SJCRH30 (cell line): ENCODE results near the gene HNRNPLL. TPM values are rescaled to one million over a fixed set of nuclear protein-coding genes. Genes with fewer than 3 reads are reported as not detected.
A peak's percentile ranks its signal among the peaks of the same experiment; 100 is the strongest.

Experiments used
- DNase-seq, 2 experiments: peaks; one replicate each; pipeline ENCODE4 v3.0.0-alpha.2; 2015 to 2020
- H3K27ac ChIP-seq: fragments of 250-450 bp; sonication (Bioruptor Pico); 2 replicates; pipeline ENCODE4 v1.5.1; 2020; ENCODE audit warnings: mild to moderate bottlenecking, moderate library complexity
- H3K27me3 ChIP-seq: fragments of 250-450 bp; sonication (Bioruptor Pico); 2 replicates; pipeline ENCODE4 v1.5.1; 2020; ENCODE audit warnings: mild to moderate bottlenecking, moderate library complexity
- H3K36me3 ChIP-seq: fragments of 250-450 bp; sonication (Bioruptor Pico); 2 replicates; pipeline ENCODE4 v1.5.1; 2020; ENCODE audit warnings: mild to moderate bottlenecking, moderate library complexity
- H3K4me1 ChIP-seq: fragments of 250-450 bp; sonication (Bioruptor Pico); 2 replicates; pipeline ENCODE4 v1.5.1; 2020; ENCODE audit warnings: mild to moderate bottlenecking, moderate library complexity
- H3K4me3 ChIP-seq: fragments of 250-450 bp; sonication (Bioruptor Pico); 2 replicates; pipeline ENCODE4 v1.5.1; 2020; ENCODE audit warnings: mild to moderate bottlenecking, moderate library complexity
- H3K9me3 ChIP-seq: fragments of 250-450 bp; sonication (Bioruptor Pico); replicated peaks from 2 replicates; pipeline ENCODE4 v1.5.1; 2020; ENCODE audit warnings: mild to moderate bottlenecking, moderate library complexity
- total RNA-seq: library from RNA; depleted of rRNA; stranded (reverse); fragments of >200 nt; shearing (Covaris generic); gene quantifications from 2 replicates; pipeline ENCODE4 v1.2.3, GENCODE V29; 2014

Gene HNRNPLL
- total RNA-seq, 1 experiment from 2014 or later = 65.6 TPM

DNA sequence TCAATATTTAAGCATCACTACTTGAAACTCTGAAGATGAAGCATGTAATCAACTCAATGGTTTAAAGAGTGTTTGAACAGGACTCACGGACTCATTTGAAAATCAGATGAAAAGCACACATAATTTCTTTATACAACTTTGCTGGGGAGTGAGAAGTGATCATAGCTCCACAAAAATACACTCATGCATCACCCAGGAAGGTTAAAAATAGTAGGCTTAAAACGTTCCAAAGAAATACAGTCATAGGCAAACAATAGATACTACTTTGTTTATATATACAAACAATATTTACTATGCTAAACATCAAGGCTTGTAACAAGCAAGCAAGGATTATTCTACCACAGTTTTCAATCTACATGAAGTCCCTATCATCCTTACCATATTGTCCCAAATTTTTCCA lies 11.6 kb downstream of the HNRNPLL start:
- Histone ChIP-seq H3K27ac (no peak overlapping the region), H3K9me3 (no peaks in the 10 kb centered on the region), H3K4me3 (no peak overlapping the region), H3K36me3 (peaks cover 29% of the 10 kb centered on the region), H3K4me1 (0 out of 2 replicates have a peak, but pooled peaks cover 4% of the 10 kb centered on the region), H3K27me3 (no peaks in the 10 kb centered on the region)
- DNase-seq = no peak

GRCh38 chr2:38590053-38590452 lies 12.7 kb downstream of the HNRNPLL start:
- Histone ChIP-seq H3K27me3 (no peaks in the 10 kb centered on the region), H3K4me3 (no peak overlapping the region), H3K27ac (no peak overlapping the region), H3K36me3 (peaks cover 36% of the 10 kb centered on the region), H3K9me3 (no peaks in the 10 kb centered on the region), H3K4me1 (0 out of 2 replicates have a peak, but pooled peaks cover 4% of the 10 kb centered on the region)
- DNase-seq = no peak

GRCh38 chr2:38586931-38587330 lies 15.8 kb downstream of the HNRNPLL start:
- H3K4me1 ChIP-seq = 0 out of 2 replicates have a peak, but pooled peaks cover 4% of the 10 kb centered on the region
- DNase-seq = no peak
- no peak overlapping the region for H3K27ac ChIP-seq
- no peaks in the 10 kb centered on the region for H3K27me3 ChIP-seq
- no peak overlapping the region for H3K4me3 ChIP-seq
- peaks cover 49% of the 10 kb centered on the region for H3K36me3 ChIP-seq
- H3K9me3 ChIP-seq = no peaks in the 10 kb centered on the region

- Histone ChIP-seq H3K4me3 (no peak overlapping the region), H3K4me1 (0 out of 2 replicates have a peak, but pooled peaks cover 4% of the 10 kb centered on the region), H3K9me3 (no peaks in the 10 kb centered on the region), H3K27ac (no peak overlapping the region), H3K36me3 (peaks cover 53% of the 10 kb centered on the region), H3K27me3 (no peaks in the 10 kb centered on the region)
- DNase-seq = no peak
Observed at GRCh38 chr2:38584881-38585280, 17.8 kb downstream of the HNRNPLL start.

GRCh38 chr2:38583994-38584393 lies 18.7 kb downstream of the HNRNPLL start:
- Histone ChIP-seq H3K36me3 (peaks cover 52% of the 10 kb centered on the region), H3K4me3 (no peak overlapping the region), H3K4me1 (0 out of 2 replicates have a peak, but pooled peaks cover 4% of the 10 kb centered on the region), H3K27me3 (no peaks in the 10 kb centered on the region), H3K9me3 (no peaks in the 10 kb centered on the region), H3K27ac (no peak overlapping the region)
- DNase-seq = no peak

DNA sequence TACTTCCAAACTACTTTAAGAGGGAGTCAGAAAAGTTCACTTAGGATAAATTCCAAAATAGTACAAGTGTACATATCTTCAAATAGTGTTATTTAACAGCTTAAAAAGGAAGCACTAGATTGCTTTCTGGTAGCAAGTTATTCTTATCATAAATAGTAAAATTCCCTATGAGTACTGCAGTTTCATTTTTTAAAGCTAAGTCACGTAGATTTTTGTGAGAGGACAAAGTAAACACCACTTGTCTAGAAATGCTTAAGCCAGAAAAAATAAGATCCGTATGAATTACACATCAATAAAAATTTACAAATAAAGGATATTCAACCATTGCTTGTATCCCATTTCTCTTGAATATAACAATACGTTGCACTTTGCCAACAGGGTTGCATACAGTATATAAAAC lies 19.2 kb downstream of the HNRNPLL start:
- H3K27me3 ChIP-seq = no peaks in the 10 kb centered on the region
- no peak overlapping the region for H3K27ac ChIP-seq
- H3K36me3 ChIP-seq = peaks cover 48% of the 10 kb centered on the region
- H3K9me3 ChIP-seq = no peaks in the 10 kb centered on the region
- DNase-seq = no peak
- 0 out of 2 replicates have a peak, but pooled peaks cover 4% of the 10 kb centered on the region for H3K4me1 ChIP-seq
- no peak overlapping the region for H3K4me3 ChIP-seq

DNA sequence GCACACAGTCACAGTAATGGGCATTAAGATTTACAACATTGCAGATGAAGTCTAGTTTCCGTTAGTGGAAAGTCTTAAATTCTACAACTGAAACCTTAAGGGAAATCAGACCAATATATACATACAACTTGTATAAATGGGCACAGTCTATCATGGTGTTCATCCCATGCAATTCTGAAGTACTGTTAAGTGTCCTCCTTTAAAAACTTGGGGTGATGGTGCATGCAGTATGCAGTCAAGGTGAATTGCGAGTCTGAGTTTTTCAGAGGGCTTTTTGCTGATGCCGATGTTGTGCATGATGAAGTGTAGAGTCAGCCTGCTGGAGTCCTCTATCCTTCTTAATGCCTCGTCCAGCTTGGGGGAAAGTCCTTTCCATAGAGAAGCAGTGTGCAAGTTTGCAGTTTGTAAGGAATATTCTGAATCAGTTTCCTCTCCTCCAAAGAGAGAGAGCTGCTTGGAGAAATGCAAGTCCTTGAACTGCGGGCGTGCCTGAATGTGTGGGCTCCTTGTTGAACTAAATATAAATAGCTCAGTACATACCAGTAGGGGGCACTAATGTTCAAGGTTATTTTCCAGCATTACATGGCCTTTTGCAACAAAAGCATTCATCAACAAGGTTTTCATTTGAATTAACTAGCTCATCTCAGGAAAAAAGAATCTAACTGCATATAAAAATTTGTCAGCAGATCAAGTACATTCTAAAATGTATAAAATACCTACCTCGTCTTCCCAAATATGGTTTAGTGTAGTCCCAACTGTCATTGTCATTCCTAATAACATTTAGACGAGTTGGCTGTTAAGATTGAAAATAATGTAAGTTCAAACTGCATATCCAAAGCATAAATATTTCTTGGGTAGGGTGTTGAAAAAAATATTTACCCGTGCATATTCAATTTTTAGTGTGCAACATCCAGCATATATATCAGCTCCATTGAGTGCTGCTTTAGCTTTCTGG lies 21.3 kb downstream of the HNRNPLL start:
- peak; percentile 48 to 89 for DNase-seq

DNA sequence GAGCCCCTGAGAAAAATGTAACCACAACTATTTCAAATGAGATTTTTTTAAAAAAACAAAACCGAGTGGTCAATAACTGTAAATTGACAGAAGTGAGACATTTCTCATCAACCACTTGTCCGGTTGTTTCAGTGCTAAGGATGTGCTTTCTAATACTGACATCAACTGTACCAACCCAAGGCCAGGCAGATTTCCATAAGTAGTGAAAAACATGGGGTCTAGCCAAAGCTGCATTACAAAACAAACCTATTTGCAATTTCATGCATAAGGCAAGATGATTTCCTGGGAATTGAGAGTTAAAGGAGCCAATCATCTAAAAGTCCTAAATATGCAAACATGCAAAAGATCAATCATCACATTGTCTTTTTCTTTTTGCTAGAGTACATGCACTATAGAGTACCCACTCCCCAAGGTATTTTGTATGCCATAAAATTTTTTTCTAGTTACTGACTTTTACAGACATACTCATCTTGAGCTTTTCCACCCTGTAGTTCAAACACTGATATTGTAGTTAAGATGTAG lies 22.6 kb downstream of the HNRNPLL start:
- Histone ChIP-seq H3K4me1 (no peaks in the 10 kb centered on the region), H3K27ac (no peak overlapping the region), H3K36me3 (peaks cover 47% of the 10 kb centered on the region), H3K27me3 (no peaks in the 10 kb centered on the region), H3K9me3 (no peaks in the 10 kb centered on the region), H3K4me3 (no peak overlapping the region)
- no peak for DNase-seq

More for the DNA sequence above, 21.3 kb downstream of the HNRNPLL start:
- H3K27ac ChIP-seq = no peak overlapping the region
- H3K36me3 ChIP-seq = peaks cover 45% of the 10 kb centered on the region
- H3K27me3 ChIP-seq = no peaks in the 10 kb centered on the region
- no peaks in the 10 kb centered on the region for H3K4me1 ChIP-seq
- no peak overlapping the region for H3K4me3 ChIP-seq
- H3K9me3 ChIP-seq = no peaks in the 10 kb centered on the region

DNA sequence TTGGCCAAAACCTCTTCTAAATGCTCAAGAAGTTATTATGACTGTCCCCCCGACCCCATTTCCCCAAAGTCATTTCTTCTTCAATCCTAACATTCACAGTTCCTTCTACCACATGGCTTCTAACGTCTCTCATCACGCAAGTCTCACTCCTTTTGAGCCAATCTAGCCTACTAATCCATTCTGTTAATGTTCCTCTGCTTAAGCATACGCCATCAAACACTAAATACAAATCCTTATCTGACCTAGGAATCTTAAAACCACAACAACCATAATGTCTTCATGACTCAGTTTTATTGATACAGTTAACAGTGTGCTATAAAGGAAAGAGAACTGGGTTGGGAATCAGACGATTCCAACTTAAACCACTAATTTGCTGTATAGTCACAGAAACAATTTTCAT lies 23.9 kb downstream of the HNRNPLL start:
- Histone ChIP-seq H3K36me3 (peaks cover 43% of the 10 kb centered on the region), H3K9me3 (no peaks in the 10 kb centered on the region)

GRCh38 chr2:38574278-38574677 lies 28.4 kb downstream of the HNRNPLL start:
- Histone ChIP-seq H3K27ac (no peak overlapping the region), H3K36me3 (peaks cover 56% of the 10 kb centered on the region), H3K9me3 (no peaks in the 10 kb centered on the region), H3K4me3 (no peak overlapping the region), H3K4me1 (no peaks in the 10 kb centered on the region), H3K27me3 (no peaks in the 10 kb centered on the region)
- no peak for DNase-seq

More for the DNA sequence above, 23.9 kb downstream of the HNRNPLL start:
- Histone ChIP-seq H3K4me3 (no peak overlapping the region), H3K4me1 (no peaks in the 10 kb centered on the region), H3K27me3 (no peaks in the 10 kb centered on the region), H3K27ac (no peak overlapping the region)
- no peak for DNase-seq

DNA sequence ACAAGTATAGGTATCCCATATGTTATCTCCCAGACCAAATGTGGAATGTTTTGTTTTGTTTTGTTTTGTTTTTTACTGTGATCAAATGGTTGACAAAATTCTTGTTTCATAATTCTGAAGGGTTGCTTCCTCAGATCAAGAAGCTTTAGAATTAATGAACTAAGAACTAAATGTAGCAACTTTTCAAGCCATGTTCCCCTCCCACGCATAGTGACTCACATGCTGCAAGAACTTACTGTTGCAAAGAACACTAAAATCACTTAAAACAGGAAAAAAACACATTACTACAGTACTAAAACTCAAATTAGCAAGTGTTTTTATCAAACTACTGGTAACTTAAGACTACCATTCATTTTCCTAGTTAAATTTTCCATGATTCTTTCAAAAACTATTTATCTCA lies 30.6 kb downstream of the HNRNPLL start:
- no peak for DNase-seq
- H3K9me3 ChIP-seq = no peaks in the 10 kb centered on the region
- H3K36me3 ChIP-seq = peaks cover 72% of the 10 kb centered on the region
- no peaks in the 10 kb centered on the region for H3K4me1 ChIP-seq
- no peak overlapping the region for H3K27ac ChIP-seq
- no peaks in the 10 kb centered on the region for H3K27me3 ChIP-seq
- H3K4me3 ChIP-seq = no peak overlapping the region

GRCh38 chr2:38571193-38571592 lies 31.5 kb downstream of the HNRNPLL start:
- Histone ChIP-seq H3K36me3 (peaks cover 75% of the 10 kb centered on the region), H3K9me3 (no peaks in the 10 kb centered on the region), H3K4me3 (no peak overlapping the region), H3K4me1 (no peaks in the 10 kb centered on the region), H3K27ac (no peak overlapping the region), H3K27me3 (no peaks in the 10 kb centered on the region)
- DNase-seq = no peak

GRCh38 chr2:38568724-38569436 lies 33.8 kb downstream of the HNRNPLL start:
- Histone ChIP-seq H3K4me3 (no peak overlapping the region), H3K9me3 (no peaks in the 10 kb centered on the region), H3K27ac (no peak overlapping the region), H3K36me3 (peaks cover 75% of the 10 kb centered on the region), H3K27me3 (no peaks in the 10 kb centered on the region), H3K4me1 (no peaks in the 10 kb centered on the region)
- no peak for DNase-seq

DNA sequence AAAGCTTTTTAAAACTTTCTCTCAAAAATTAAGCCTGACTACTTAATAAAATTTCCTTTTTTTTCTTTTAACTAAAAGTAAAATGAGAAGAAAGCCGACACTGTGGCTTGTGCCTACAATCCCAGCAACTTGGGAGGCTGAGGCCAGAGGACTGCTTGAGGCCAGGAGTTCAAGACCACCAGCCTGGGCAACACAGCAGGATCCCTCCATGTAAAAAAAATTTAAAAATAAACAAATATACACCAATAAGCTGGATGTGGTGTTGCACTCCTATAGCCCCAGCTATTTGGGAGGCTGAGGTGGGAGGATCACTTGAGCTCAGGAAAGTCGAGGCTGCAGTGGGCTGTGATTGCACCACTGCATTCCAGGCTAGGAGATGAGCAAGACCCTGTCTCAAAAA lies 37.4 kb downstream of the HNRNPLL start:
- DNase-seq = no peak
- no peak overlapping the region for H3K4me3 ChIP-seq
- H3K4me1 ChIP-seq = no peaks in the 10 kb centered on the region
- no peak overlapping the region for H3K27ac ChIP-seq
- no peaks in the 10 kb centered on the region for H3K27me3 ChIP-seq
- peaks cover 77% of the 10 kb centered on the region for H3K36me3 ChIP-seq
- H3K9me3 ChIP-seq = no peaks in the 10 kb centered on the region

DNA sequence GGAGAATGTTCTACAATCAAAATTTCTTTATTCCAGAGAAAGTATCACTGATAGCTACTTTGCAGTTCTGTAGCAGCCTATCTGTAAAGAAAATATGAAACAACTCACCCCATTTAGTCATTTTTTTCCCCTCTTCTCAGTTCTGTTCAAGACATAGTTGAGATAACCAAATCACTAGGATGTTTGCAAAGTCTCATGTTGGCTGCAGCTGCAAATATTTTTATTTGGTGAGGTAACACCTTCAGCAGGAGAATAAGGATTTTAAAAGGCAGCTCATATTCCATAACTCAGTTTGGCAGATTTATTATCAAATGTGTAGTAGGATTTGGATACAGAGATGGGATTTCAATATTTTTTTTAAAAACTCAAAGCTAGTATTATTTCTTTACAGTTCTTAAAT lies 41.0 kb downstream of the HNRNPLL start:
- no peak for DNase-seq
- Histone ChIP-seq H3K27me3 (no peaks in the 10 kb centered on the region), H3K4me3 (no peak overlapping the region), H3K4me1 (no peaks in the 10 kb centered on the region), H3K9me3 (no peaks in the 10 kb centered on the region), H3K36me3 (peaks cover 47% of the 10 kb centered on the region), H3K27ac (no peak overlapping the region)
